Sigmoid colon (tissue), 7 donors: ENCODE data around the gene PRKN. TPM values are rescaled to one million over a fixed set of nuclear protein-coding genes. Genes with fewer than 3 reads are reported as not detected.
A peak's percentile ranks its signal among the peaks of the same experiment; 100 is the strongest.
"Not testable (repeated sequence)": the region's sequence is repeated elsewhere in the genome, so short reads cannot be mapped to it uniquely, and the experiment has no call there.

Experiments used
- DNase-seq: peaks from one replicate; pipeline ENCODE4 v3.0.0-alpha.2; 2019
- H3K27ac ChIP-seq, 4 donors: fragments of 200-600 bp; sonication (generic); one replicate each; pipeline ENCODE4 v1.5.1; 2016 to 2019; ENCODE audit warnings: mild to moderate bottlenecking in 1 of 4
- H3K27me3 ChIP-seq, 3 donors: fragments of 200-600 bp; sonication (generic); one replicate each; pipeline ENCODE4 v1.5.1; 2019; ENCODE audit warnings: mild to moderate bottlenecking in 1 of 3
- H3K36me3 ChIP-seq, 4 donors: fragments of 200-600 bp; sonication (generic); one replicate each; pipeline ENCODE4 v1.5.1; 2016 to 2019
- H3K4me1 ChIP-seq, 4 donors: fragments of 200-600 bp; sonication (generic); one replicate each; pipeline ENCODE4 v1.5.1; 2017 to 2019
- H3K4me3 ChIP-seq, 4 donors: fragments of 200-600 bp; sonication (generic); one replicate each; pipeline ENCODE4 v1.5.1; 2017 to 2019; ENCODE audit warnings: mild to moderate bottlenecking in 2 of 4, moderate library complexity in 1 of 4
- H3K9me3 ChIP-seq, 4 donors: fragments of 200-600 bp in 3 of 4; sonication (generic) in 3 of 4; one replicate each; pipeline versions ENCODE4 v1.5.1 to v1.6.1; 2013 to 2019
- CTCF ChIP-seq, 4 experiments: fragments of 450-650 bp in 3 of 4; fragments of 200-600 bp in 1 of 4; IDR thresholded peaks; one replicate each; pipeline ENCODE4 v1.5.1; 2016 to 2019; ENCODE audit warnings: antibody characterized with exemption in 4 of 4, mild to moderate bottlenecking in 3 of 4, moderate library complexity in 2 of 4
- EP300 ChIP-seq, 4 donors: sonication (generic); formaldehyde crosslinking; IDR thresholded peaks; one replicate each; pipeline ENCODE4 v1.6.1; 2017; ENCODE audit warnings: antibody characterized with exemption in 4 of 4
- POLR2A ChIP-seq, 2 donors: fragments of 450-650 bp; IDR thresholded peaks; one replicate each; pipeline ENCODE4 v1.6.1; 2016; ENCODE audit warnings: antibody characterized with exemption in 2 of 2, mild to moderate bottlenecking in 2 of 2, moderate library complexity in 2 of 2
- POLR2AphosphoS5 ChIP-seq, 4 donors: sonication (generic); formaldehyde crosslinking; IDR thresholded peaks; one replicate each; pipeline ENCODE4 v1.6.1; 2017; ENCODE audit warnings: antibody characterized with exemption in 4 of 4
- WGBS, 2 donors: extraction: QIAGEN DNeasy Blood & Tissue Kit; methylation state at CpG; one replicate each; pipeline ENCODE4 v1.1.7; 2013; 5-methylcytosine and 5-hydroxymethylcytosine counted together
- intact Hi-C: fragments of 100-400 bp; cut with DNase I; formaldehyde crosslinking; loops from one replicate; pipeline ENCODE4 v1.15.1; 2023
- polyA plus RNA-seq, 3 donors: library from polyadenylated mRNA; stranded (reverse); fragments of 200-250 nt; gene quantifications; one replicate each; pipeline ENCODE4 v1.2.3, GENCODE V29; 2013
- total RNA-seq, 4 donors: library from RNA; depleted of rRNA; stranded (reverse); fragments of >200 nt; gene quantifications; one replicate each; pipeline ENCODE4 v1.1.0, GENCODE V29; 2016
- donor health status: healthy with polysubstance abuse.
- donor health status: Bipolar disorder and iron deficiency.
- donor health status: healthy.

PRKN gene
- total and polyA plus RNA-seq, 7 donors = 0.38 to 173 (median 9.7) TPM

- H3K4me3 ChIP-seq, intact Hi-C loops, H3K36me3 ChIP-seq, H3K4me1 ChIP-seq, H3K27me3 ChIP-seq, H3K9me3 ChIP-seq: not testable (repeated sequence)
- TF ChIP-seq POLR2AphosphoS5 (IDR thresholded peaks at IDR 0.05) = peak in 1 of 4 donors; percentile 26
- DNase-seq = peak; percentile 72
- peak overlapping the region in 2 of 4 donors; percentile 18 to 55 for H3K27ac ChIP-seq
- 88 to 94% methylated on average over 25 of the region's 25 CpGs for WGBS, 2 donors
These were observed 336.4 kb downstream of the PRKN start for GRCh38 chr6:162390961-162391811.

GRCh38 chr6:162389343-162390085 is 338.1 kb downstream of the PRKN start:
- Histone ChIP-seq H3K4me3 (no peak overlapping the region), H3K4me1 (peaks cover 0 to 8% (median 0%) of the 10 kb centered on the region in 4 donors), H3K27me3 (no peaks in the 10 kb centered on the region), H3K27ac (no peak overlapping the region), H3K36me3 (no peaks in the 10 kb centered on the region), H3K9me3 (no peaks in the 10 kb centered on the region)
- no peak for TF ChIP-seq CTCF (IDR thresholded peaks at IDR 0.05)
- no peak for TF ChIP-seq EP300 (IDR thresholded peaks at IDR 0.05)
- TF ChIP-seq POLR2AphosphoS5 (IDR thresholded peaks at IDR 0.05) = no peak
- TF ChIP-seq POLR2A (IDR thresholded peaks at IDR 0.05) = no peak
- no peak for DNase-seq
- 89% methylated on average over 3 of the region's 3 CpGs for WGBS, 2 donors
- intact Hi-C loops = no loop called here

- WGBS, 2 donors = 75 to 81% methylated on average over 2 of the region's 2 CpGs
- Histone ChIP-seq H3K27ac (no peak overlapping the region), H3K4me1 (peaks cover 0 to 8% (median 0%) of the 10 kb centered on the region in 4 donors), H3K27me3 (no peaks in the 10 kb centered on the region), H3K9me3 (no peaks in the 10 kb centered on the region), H3K36me3 (no peaks in the 10 kb centered on the region), H3K4me3 (no peak overlapping the region)
- no peak for DNase-seq
- TF ChIP-seq POLR2AphosphoS5 (IDR thresholded peaks at IDR 0.05) (no peak), CTCF (IDR thresholded peaks at IDR 0.05) (no peak), EP300 (IDR thresholded peaks at IDR 0.05) (no peak), POLR2A (IDR thresholded peaks at IDR 0.05) (no peak)
- intact Hi-C loops = no loop called here
These were observed 339.2 kb downstream of the PRKN start for GRCh38 chr6:162388383-162388777.

GRCh38 chr6:162387718-162388382 is 339.7 kb downstream of the PRKN start:
- no peak overlapping the region for H3K4me3 ChIP-seq
- TF ChIP-seq EP300 (IDR thresholded peaks at IDR 0.05) = no peak
- TF ChIP-seq CTCF (IDR thresholded peaks at IDR 0.05) = no peak
- 88 to 95% methylated on average over 15 of the region's 15 CpGs for WGBS, 2 donors
- H3K9me3 ChIP-seq = no peaks in the 10 kb centered on the region
- DNase-seq = no peak
- no peaks in the 10 kb centered on the region for H3K36me3 ChIP-seq
- H3K27ac ChIP-seq = no peak overlapping the region
- peaks cover 0 to 8% (median 0%) of the 10 kb centered on the region in 4 donors for H3K4me1 ChIP-seq
- no peaks in the 10 kb centered on the region for H3K27me3 ChIP-seq
- intact Hi-C loops = no loop called here

GRCh38 chr6:162385980-162386379 is 341.6 kb downstream of the PRKN start:
- no peak overlapping the region for H3K4me3 ChIP-seq
- peaks cover 0 to 6% (median 0%) of the 10 kb centered on the region in 4 donors for H3K4me1 ChIP-seq
- intact Hi-C loops = no loop called here
- H3K27me3 ChIP-seq = no peaks in the 10 kb centered on the region
- H3K9me3 ChIP-seq = no peaks in the 10 kb centered on the region
- TF ChIP-seq CTCF (IDR thresholded peaks at IDR 0.05) = no peak
- TF ChIP-seq EP300 (IDR thresholded peaks at IDR 0.05) = no peak
- no peak for TF ChIP-seq POLR2AphosphoS5 (IDR thresholded peaks at IDR 0.05)
- no peak for TF ChIP-seq POLR2A (IDR thresholded peaks at IDR 0.05)
- 77 to 79% methylated on average over 4 of the region's 4 CpGs for WGBS, 2 donors
- DNase-seq = no peak
- H3K27ac ChIP-seq = no peak overlapping the region
- H3K36me3 ChIP-seq = no peaks in the 10 kb centered on the region
